ENCODE results near the gene CCDC60.

DNA sequence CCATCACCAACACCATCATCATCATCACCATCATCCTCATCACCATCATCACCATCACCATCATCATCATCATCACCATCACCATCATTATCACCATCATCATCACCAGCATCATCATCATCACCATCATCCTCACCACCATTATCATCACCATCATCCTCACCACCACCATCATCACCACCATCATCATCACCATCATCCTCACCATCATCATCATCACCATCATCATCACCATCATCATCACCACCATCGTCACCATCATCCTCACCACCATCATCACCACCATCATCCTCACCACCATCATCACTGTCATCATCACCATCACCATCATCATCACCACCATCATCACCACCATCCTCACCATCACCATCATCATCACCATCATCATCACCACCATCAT is 146.0 kb downstream of the CCDC60 start:
- no peak for TF ChIP-seq POLR2AphosphoS5 (IDR thresholded peaks at IDR 0.05; ENCODE audit: low read depth, low read length)
- TF ChIP-seq POLR2A (IDR thresholded peaks at IDR 0.05; ENCODE audit: low read depth, low read length), result no peak
- TF ChIP-seq TAF1 (IDR thresholded peaks at IDR 0.05; ENCODE audit: low read depth, low read length), result no peak
- TF ChIP-seq POU2F2 (IDR thresholded peaks at IDR 0.05; ENCODE audit: low read depth, low read length), result no peak

Data from GM12891 (cell line).